ENCODE results near the gene CASP7.
"Not testable (repeated sequence)": the region's sequence is repeated elsewhere in the genome, so short reads cannot be mapped to it uniquely, and the experiment has no call there.

CASP7 gene

GRCh38 chr10:113754125-113754524 is 74.4 kb downstream of the CASP7 start:
- no peak for DNase-seq (ENCODE audit: low read depth)

GRCh38 chr10:113754768-113755167 is 75.1 kb downstream of the CASP7 start:
- no peak for DNase-seq (ENCODE audit: low read depth)

GRCh38 chr10:113756940-113757543 is 77.3 kb downstream of the CASP7 start:
- no peak for DNase-seq (ENCODE audit: low read depth)

- no peak for DNase-seq (ENCODE audit: low read depth)
Measured at GRCh38 chr10:113762083-113762482, 82.4 kb downstream of the CASP7 start.

- DNase-seq (ENCODE audit: low read depth) = no peak
Measured at GRCh38 chr10:113764582-113764981, 84.9 kb downstream of the CASP7 start.

GRCh38 chr10:113765910-113766309 is 86.2 kb downstream of the CASP7 start:
- no peak for DNase-seq (ENCODE audit: low read depth)

GRCh38 chr10:113767222-113767621 is 87.5 kb downstream of the CASP7 start:
- no peak for DNase-seq (ENCODE audit: low read depth)

GRCh38 chr10:113770346-113770745 is 90.6 kb downstream of the CASP7 start:
- DNase-seq (ENCODE audit: low read depth) = no peak

GRCh38 chr10:113771131-113771530 is 91.4 kb downstream of the CASP7 start:
- not testable (repeated sequence) for DNase-seq (ENCODE audit: low read depth)

- DNase-seq (ENCODE audit: low read depth) = no peak
Measured at GRCh38 chr10:113775686-113776294, 96.1 kb downstream of the CASP7 start.

GRCh38 chr10:113776553-113776952 is 96.8 kb downstream of the CASP7 start:
- DNase-seq (ENCODE audit: low read depth) = no peak

Measured in stimulated activated CD8-positive, alpha-beta memory T cell treated with anti-CD3 and anti-CD28 coated beads, Interleukin-4, amount 100 ng/mL, for 24 hours (primary cell).